Lung (tissue), 12 donors: ENCODE measurements around the gene NUSAP1. TPM values are rescaled to one million over a fixed set of nuclear protein-coding genes. Genes with fewer than 3 reads are reported as not detected.

Experiments
- ATAC-seq: fragments of 200-7000 bp; cut with Tn5 transposase; one replicate; pipeline ENCODE4 v1.9.1; 2020; ENCODE audit warnings: moderate number of reproducible peaks; ENCODE audit not compliant: insufficient read depth, low FRiP score
- DNase-seq, 3 donors: peaks; one replicate each; pipeline ENCODE4 v3.0.0-alpha.2; 2013 to 2017
- H3K27ac ChIP-seq, 2 donors: one replicate each; pipeline ENCODE4 v1.5.1; 2013; ENCODE audit warnings: mild to moderate bottlenecking in 2 of 2, moderate library complexity in 2 of 2, control low read depth in 1 of 2, inconsistent platforms in 1 of 2, low read depth in 1 of 2, low read length in 1 of 2
- H3K27me3 ChIP-seq, 3 donors: one replicate each; pipeline ENCODE4 v1.5.1; 2013; ENCODE audit warnings: low read length in 2 of 3; ENCODE audit not compliant: control insufficient read depth in 3 of 3, insufficient read depth in 3 of 3
- H3K36me3 ChIP-seq, 4 donors: one replicate each; pipeline ENCODE4 v1.5.1; 2013; ENCODE audit warnings: low read length in 4 of 4, mild to moderate bottlenecking in 1 of 4, moderate library complexity in 1 of 4; ENCODE audit not compliant: control insufficient read depth in 4 of 4, insufficient read depth in 4 of 4
- H3K4me1 ChIP-seq, 5 donors: one replicate each; pipeline ENCODE4 v1.5.1; 2013; ENCODE audit warnings: low read length in 5 of 5, mild to moderate bottlenecking in 2 of 5, moderate library complexity in 1 of 5; ENCODE audit not compliant: control insufficient read depth in 5 of 5, insufficient read depth in 5 of 5
- H3K4me3 ChIP-seq: one replicate; pipeline ENCODE4 v1.5.1; 2013; ENCODE audit warnings: mild to moderate bottlenecking, control low read depth, moderate library complexity
- H3K9ac ChIP-seq, 2 donors: one replicate each; pipeline ENCODE4 v1.5.1; 2013; ENCODE audit warnings: low read length in 2 of 2, control low read depth in 1 of 2; ENCODE audit not compliant: insufficient read depth in 1 of 2
- H3K9me3 ChIP-seq, 4 donors: one replicate each; pipeline ENCODE4 v1.5.1; 2013; ENCODE audit warnings: low read length in 3 of 4, mild to moderate bottlenecking in 1 of 4, moderate library complexity in 1 of 4; ENCODE audit not compliant: control insufficient read depth in 4 of 4, insufficient read depth in 3 of 4
- CTCF ChIP-seq: IDR thresholded peaks from 2 replicates; pipeline ENCODE4 v1.5.1; 2012; ENCODE audit warnings: mild to moderate bottlenecking; ENCODE audit errors: control extremely low read depth, extremely low read depth
- WGBS, 2 donors: extraction: QIAGEN DNeasy Blood & Tissue Kit; methylation state at CpG; one replicate each; pipeline ENCODE4 v1.1.7; 2013; 5-methylcytosine and 5-hydroxymethylcytosine counted together
- polyA plus RNA-seq, 2 donors: library from polyadenylated mRNA; stranded (reverse); fragments of 200-250 nt; gene quantifications; one replicate each; pipeline ENCODE4 v1.2.1, GENCODE V29; 2013
- total RNA-seq, 2 donors: library from RNA; depleted of rRNA in 1 of 2; stranded (reverse); fragments of >200 nt in 1 of 2; gene quantifications; one replicate each; pipeline ENCODE4 v1.2.1, GENCODE V29; 2014 to 2021
- donor health status: control.
- donor health status: control.
- donor health status: Bipolar disorder and iron deficiency.
- donor health status: healthy.
- donor health status: DM: yes; HTN: yes; CAD: no.

NUSAP1 gene
- total and polyA plus RNA-seq, 4 donors, result 3.7 to 24.1 (median 6.5) TPM

DNA sequence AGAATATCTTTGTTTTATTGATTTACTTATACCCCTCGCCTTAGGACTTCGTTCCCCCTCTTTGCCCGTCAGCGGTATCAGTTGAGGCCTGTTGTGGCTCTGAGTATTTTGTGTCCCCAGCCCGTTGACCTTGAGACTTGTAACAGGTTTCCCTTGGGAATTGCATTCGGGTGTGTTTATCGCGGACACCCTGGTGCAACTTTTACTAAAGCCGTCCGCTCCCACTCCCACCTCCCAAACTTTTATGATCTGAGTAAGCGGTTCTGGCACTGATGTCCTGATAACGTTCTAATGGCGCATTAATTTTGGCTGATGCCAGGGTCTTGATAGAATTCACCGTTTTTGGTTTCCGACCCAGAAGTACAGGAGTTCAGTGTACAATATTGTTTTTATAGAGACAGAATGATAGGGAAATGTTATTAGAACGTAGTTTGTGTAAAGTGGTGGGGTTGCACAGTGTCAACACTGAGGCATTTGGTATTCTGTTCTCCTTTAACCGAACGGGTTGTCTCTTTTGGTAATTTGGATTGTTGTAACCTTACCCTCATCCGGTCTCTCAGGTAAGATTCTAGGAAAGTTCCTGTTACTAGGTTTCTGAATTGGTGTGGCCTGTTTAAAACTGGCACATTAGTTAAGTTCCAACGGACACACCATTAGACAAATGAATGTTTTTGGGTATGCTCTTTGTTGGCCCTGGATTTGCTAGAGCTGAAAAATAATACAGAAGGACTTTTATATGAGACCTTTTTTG is 48.1 kb upstream of the NUSAP1 start:
- Histone ChIP-seq H3K4me3 (peak overlapping the region; percentile 81), H3K27ac (peak overlapping the region; percentile 93 to 98), H3K4me1 (peaks cover 5 to 19% (median 6%) of the 10 kb centered on the region in 5 donors), H3K9ac (peak overlapping the region; percentile 76 to 95), H3K9me3 (no peaks in the 10 kb centered on the region), H3K36me3 (peaks cover 11 to 24% (median 18%) of the 10 kb centered on the region in 4 donors), H3K27me3 (no peaks in the 10 kb centered on the region)
- peak; percentile 19 to 52 (median 50) for DNase-seq
- TF ChIP-seq CTCF, result no peak
- WGBS, 2 donors, result 1% methylated on average over 20 of the region's 20 CpGs
- ATAC-seq, result no peak

DNA sequence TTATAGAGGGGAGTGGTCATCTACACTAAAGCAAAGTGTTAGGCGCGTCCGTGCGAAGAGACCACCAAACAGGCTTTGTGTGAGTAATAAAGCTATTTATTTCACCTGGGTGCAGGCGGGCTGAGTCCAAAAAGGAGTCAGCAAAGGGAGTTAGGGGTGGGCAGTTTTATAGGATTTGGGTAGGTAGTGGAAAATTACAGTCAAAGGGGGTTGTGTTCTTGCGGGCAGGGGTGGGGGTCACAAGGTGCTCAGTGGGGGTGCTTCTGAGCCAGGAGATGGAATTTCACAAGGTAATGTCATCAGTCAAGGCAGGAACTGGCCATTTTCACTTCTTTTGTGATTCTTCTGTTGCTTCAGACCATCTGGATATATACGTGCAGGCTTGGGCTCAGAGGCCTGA is 47.4 kb upstream of the NUSAP1 start:
- 39 to 45% methylated on average over 7 of the region's 7 CpGs for WGBS, 2 donors
- Histone ChIP-seq H3K4me3 (no peak overlapping the region), H3K4me1 (peaks cover 5 to 19% (median 6%) of the 10 kb centered on the region in 5 donors), H3K27ac (peak overlapping the region in 1 of 2 donors; percentile 80), H3K9ac (peak overlapping the region; percentile 76 to 95), H3K27me3 (no peaks in the 10 kb centered on the region), H3K36me3 (peaks cover 8 to 24% (median 15%) of the 10 kb centered on the region in 4 donors), H3K9me3 (no peaks in the 10 kb centered on the region)
- ATAC-seq, result no peak
- TF ChIP-seq CTCF, result no peak
- DNase-seq, result no peak

GRCh38 chr15:41286665-41287333 is 45.9 kb upstream of the NUSAP1 start:
- no peak overlapping the region for H3K9ac ChIP-seq
- no peak for TF ChIP-seq CTCF
- peaks cover 9 to 24% (median 16%) of the 10 kb centered on the region in 4 donors for H3K36me3 ChIP-seq
- ATAC-seq (no peak), DNase-seq (no peak)
- H3K9me3 ChIP-seq, result no peaks in the 10 kb centered on the region
- no peaks in the 10 kb centered on the region for H3K27me3 ChIP-seq
- no peak overlapping the region for H3K27ac ChIP-seq
- peaks cover 5 to 19% (median 6%) of the 10 kb centered on the region in 5 donors for H3K4me1 ChIP-seq
- H3K4me3 ChIP-seq, result no peak overlapping the region
- 96 to 97% methylated on average over 6 of the region's 6 CpGs for WGBS, 2 donors
